ENCODE data around the gene VASN.
"Not testable (repeated sequence)": the region's sequence is repeated elsewhere in the genome, so short reads cannot be mapped to it uniquely, and the experiment has no call there.

The VASN gene

GRCh38 chr16:4337540-4338088, 34.0 kb upstream of the VASN start:
- DNase-seq: no peak

GRCh38 chr16:4338125-4338582, 33.5 kb upstream of the VASN start:
- DNase-seq: no peak

GRCh38 chr16:4338712-4339299, 32.8 kb upstream of the VASN start:
- DNase-seq: no peak

- no peak for DNase-seq
These were observed 32.2 kb upstream of the VASN start for GRCh38 chr16:4339455-4339854.

- DNase-seq: peak; percentile 40
These were observed 31.7 kb upstream of the VASN start for GRCh38 chr16:4339909-4340308.

GRCh38 chr16:4340443-4340842, 31.2 kb upstream of the VASN start:
- DNase-seq: no peak

- no peak for DNase-seq
These were observed 30.4 kb upstream of the VASN start for GRCh38 chr16:4341250-4341649.

- DNase-seq: no peak
These were observed 28.5 kb upstream of the VASN start for GRCh38 chr16:4342866-4343744.

GRCh38 chr16:4344300-4344982, 27.2 kb upstream of the VASN start:
- DNase-seq: not testable (repeated sequence)

GRCh38 chr16:4344983-4345835, 26.4 kb upstream of the VASN start:
- DNase-seq: peak; percentile 27

- DNase-seq: no peak
These were observed 25.5 kb upstream of the VASN start for GRCh38 chr16:4345836-4346781.

- DNase-seq: no peak
These were observed 24.6 kb upstream of the VASN start for GRCh38 chr16:4347010-4347409.

- no peak for DNase-seq
These were observed 23.7 kb upstream of the VASN start for GRCh38 chr16:4347765-4348509.

GRCh38 chr16:4349332-4349731, 22.3 kb upstream of the VASN start:
- no peak for DNase-seq

- no peak for DNase-seq
These were observed 21.3 kb upstream of the VASN start for GRCh38 chr16:4350365-4350786.

GRCh38 chr16:4350787-4351659, 20.6 kb upstream of the VASN start, which contains the start of gene PAM16:
PAM16 (minus strand) TSS chr16:4351321; CDS start chr16:4351234, 87 bp downstream.
- DNase-seq: peak; percentile 73

GRCh38 chr16:4351880-4352279, 19.8 kb upstream of the VASN start:
- no peak for DNase-seq

GRCh38 chr16:4352843-4353242, 18.8 kb upstream of the VASN start:
- DNase-seq: no peak

- no peak for DNase-seq
These were observed 18.0 kb upstream of the VASN start for GRCh38 chr16:4353675-4354074.

Measured in NCI-H526 treated with DMSO at 0.1 percent for 48 hours (cell line).